ENCODE results near the gene AOC2.

AOC2 gene

GRCh38 chr17:42798383-42799380 lies 45.7 kb upstream of the AOC2 start, which contains the start of the genes CNTD1 and COA3:
TSS of gene CNTD1 (plus strand) at chr17:42798861. CDS start at chr17:42799068, 207 bp downstream.
TSS of gene COA3 (minus strand) at chr17:42798704. CDS start at chr17:42798681, 23 bp downstream.
- Histone ChIP-seq H3K9me2 (replicated peaks; ENCODE audit: control insufficient read depth, low read length) (no peaks in the 10 kb centered on the region), H3K9me3 (ENCODE audit: control insufficient read depth, insufficient read depth, low read length) (no peaks in the 10 kb centered on the region), H4K20me1 (ENCODE audit: control insufficient read depth, insufficient read depth, low read depth, low read length) (no peaks in the 10 kb centered on the region), H3K4me2 (ENCODE audit: low read length) (peak within 1 kb of the TSS; percentile 81), H3K27me3 (ENCODE audit: control insufficient read depth, low read length) (peaks cover 18% of the 10 kb centered on the region), H3K27ac (ENCODE audit: low read depth, low read length) (no peak within 1 kb of the TSS), H3K4me3 (ENCODE audit: low read length) (peak within 1 kb of the TSS; percentile 86), H3K36me3 (ENCODE audit: control insufficient read depth, low read length) (no peaks in the 10 kb centered on the region), H3K79me2 (ENCODE audit: control insufficient read depth, low read length) (peaks cover 6% of the 10 kb centered on the region), H3K4me1 (ENCODE audit: control insufficient read depth, low read length) (peaks cover 13% of the 10 kb centered on the region), H3F3A (ENCODE audit: control insufficient read depth, insufficient read depth) (no peaks in the 10 kb centered on the region)
- TF ChIP-seq EZH2phosphoT487 (IDR thresholded peaks at IDR 0.05; ENCODE audit: borderline replicate concordance, low read length) (no peak), CTCF (IDR thresholded peaks at IDR 0.05; ENCODE audit: low read depth, low read length, poor library complexity, severe bottlenecking) (no peak)

- Histone ChIP-seq H3K4me1 (ENCODE audit: control insufficient read depth, low read length) (peaks cover 5% of the 10 kb centered on the region), H3K27ac (ENCODE audit: low read depth, low read length) (no peak overlapping the region), H3K79me2 (ENCODE audit: control insufficient read depth, low read length) (no peaks in the 10 kb centered on the region), H3K4me3 (ENCODE audit: low read length) (no peak overlapping the region), H3K9me2 (replicated peaks; ENCODE audit: control insufficient read depth, low read length) (no peaks in the 10 kb centered on the region), H3K9me3 (ENCODE audit: control insufficient read depth, insufficient read depth, low read length) (no peaks in the 10 kb centered on the region), H3K27me3 (ENCODE audit: control insufficient read depth, low read length) (peaks cover 18% of the 10 kb centered on the region), H4K20me1 (ENCODE audit: control insufficient read depth, insufficient read depth, low read depth, low read length) (no peaks in the 10 kb centered on the region), H3K36me3 (ENCODE audit: control insufficient read depth, low read length) (no peaks in the 10 kb centered on the region), H3F3A (ENCODE audit: control insufficient read depth, insufficient read depth) (no peaks in the 10 kb centered on the region), H3K4me2 (ENCODE audit: low read length) (no peak overlapping the region)
- TF ChIP-seq CTCF (IDR thresholded peaks at IDR 0.05; ENCODE audit: low read depth, low read length, poor library complexity, severe bottlenecking): no peak
- no peak for TF ChIP-seq EZH2phosphoT487 (IDR thresholded peaks at IDR 0.05; ENCODE audit: borderline replicate concordance, low read length)
These were observed 41.1 kb upstream of the AOC2 start for GRCh38 chr17:42803074-42803883.

- Histone ChIP-seq H3K79me2 (ENCODE audit: control insufficient read depth, low read length) (no peaks in the 10 kb centered on the region), H3K4me3 (ENCODE audit: low read length) (no peak overlapping the region), H4K20me1 (ENCODE audit: control insufficient read depth, insufficient read depth, low read depth, low read length) (no peaks in the 10 kb centered on the region), H3K4me1 (ENCODE audit: control insufficient read depth, low read length) (no peaks in the 10 kb centered on the region), H3K36me3 (ENCODE audit: control insufficient read depth, low read length) (peaks cover 9% of the 10 kb centered on the region), H3K9me2 (replicated peaks; ENCODE audit: control insufficient read depth, low read length) (no peaks in the 10 kb centered on the region), H3K4me2 (ENCODE audit: low read length) (no peak overlapping the region), H3K9me3 (ENCODE audit: control insufficient read depth, insufficient read depth, low read length) (no peaks in the 10 kb centered on the region), H3F3A (ENCODE audit: control insufficient read depth, insufficient read depth) (peaks cover 4% of the 10 kb centered on the region; the same call in 1 of the 2 replicates), H3K27ac (ENCODE audit: low read depth, low read length) (no peak overlapping the region), H3K27me3 (ENCODE audit: control insufficient read depth, low read length) (peaks cover 18% of the 10 kb centered on the region)
- TF ChIP-seq EZH2phosphoT487 (IDR thresholded peaks at IDR 0.05; ENCODE audit: borderline replicate concordance, low read length) (no peak), CTCF (IDR thresholded peaks at IDR 0.05; ENCODE audit: low read depth, low read length, poor library complexity, severe bottlenecking) (no peak)
These were observed 39.4 kb upstream of the AOC2 start for GRCh38 chr17:42804918-42805367.

Measured in DOHH2 (cell line).